ENCODE data around the gene CYB5R4. TPM values are rescaled to one million over a fixed set of nuclear protein-coding genes. Genes with fewer than 3 reads are reported as not detected.

The CYB5R4 gene
- total RNA-seq, 1 experiment from 2014 or later: 23.8 TPM

- peaks cover 2% of the 10 kb centered on the region for H3K36me3 ChIP-seq (ENCODE audit: insufficient read depth, low read length, poor library complexity, severe bottlenecking)
- no TSS peak for BruUV-seq (replicated peaks)
- no peak overlapping the region for H3K4me3 ChIP-seq (ENCODE audit: low read depth, low read length, poor library complexity, severe bottlenecking)
- H3K4me1 ChIP-seq (ENCODE audit: insufficient read depth, low read length, poor library complexity, severe bottlenecking): peaks cover under 1% of the 10 kb centered on the region
- DNase-seq (ENCODE audit: low spot score): peak; percentile 17
- TF ChIP-seq EZH2 (IDR thresholded peaks at IDR 0.05; ENCODE audit: borderline replicate concordance, low read depth, low read length, poor library complexity, severe bottlenecking): no peak
- TF ChIP-seq CTCF (conservative IDR thresholded peaks at IDR 0.05; ENCODE audit: low read depth, low read length): no peak
- H3K9me3 ChIP-seq (ENCODE audit: low read depth, low read length, poor library complexity, severe bottlenecking): peaks cover 5% of the 10 kb centered on the region
- intact Hi-C loops (cut with micrococcal nuclease; ENCODE audit: unreplicated experiment): no loop called here
- no peaks in the 10 kb centered on the region for H3K27me3 ChIP-seq (replicated peaks; ENCODE audit: insufficient read depth, low read depth, low read length, poor library complexity)
- no peak overlapping the region for H3K27ac ChIP-seq (ENCODE audit: low read depth, low read length, poor library complexity, severe bottlenecking)
- ChIA-PET POLR2A (ENCODE audit: low non-redundant PET) (no interaction called here), CTCF (no interaction called here)
Measured at GRCh38 chr6:83872386-83873118, 13.1 kb downstream of the CYB5R4 start.

GRCh38 chr6:83873869-83874268 lies 14.4 kb downstream of the CYB5R4 start:
- Histone ChIP-seq H3K4me3 (ENCODE audit: low read depth, low read length, poor library complexity, severe bottlenecking) (no peak overlapping the region), H3K4me1 (ENCODE audit: insufficient read depth, low read length, poor library complexity, severe bottlenecking) (peaks cover 3% of the 10 kb centered on the region), H3K27me3 (replicated peaks; ENCODE audit: insufficient read depth, low read depth, low read length, poor library complexity) (no peaks in the 10 kb centered on the region), H3K27ac (ENCODE audit: low read depth, low read length, poor library complexity, severe bottlenecking) (no peak overlapping the region), H3K36me3 (ENCODE audit: insufficient read depth, low read length, poor library complexity, severe bottlenecking) (no peaks in the 10 kb centered on the region), H3K9me3 (ENCODE audit: low read depth, low read length, poor library complexity, severe bottlenecking) (no peaks in the 10 kb centered on the region)
- intact Hi-C loops (cut with micrococcal nuclease; ENCODE audit: unreplicated experiment): no loop called here
- BruUV-seq (replicated peaks): no TSS peak
- ChIA-PET CTCF (no interaction called here), POLR2A (ENCODE audit: low non-redundant PET) (no interaction called here)
- DNase-seq (ENCODE audit: low spot score): no peak
- no peak for TF ChIP-seq EZH2 (IDR thresholded peaks at IDR 0.05; ENCODE audit: borderline replicate concordance, low read depth, low read length, poor library complexity, severe bottlenecking)
- no peak for TF ChIP-seq CTCF (conservative IDR thresholded peaks at IDR 0.05; ENCODE audit: low read depth, low read length)

GRCh38 chr6:83875843-83876242 lies 16.4 kb downstream of the CYB5R4 start:
- no peaks in the 10 kb centered on the region for H3K9me3 ChIP-seq (ENCODE audit: low read depth, low read length, poor library complexity, severe bottlenecking)
- H3K4me1 ChIP-seq (ENCODE audit: insufficient read depth, low read length, poor library complexity, severe bottlenecking): peaks cover 3% of the 10 kb centered on the region
- no peak overlapping the region for H3K27ac ChIP-seq (ENCODE audit: low read depth, low read length, poor library complexity, severe bottlenecking)
- H3K4me3 ChIP-seq (ENCODE audit: low read depth, low read length, poor library complexity, severe bottlenecking): no peak overlapping the region
- TF ChIP-seq CTCF (conservative IDR thresholded peaks at IDR 0.05; ENCODE audit: low read depth, low read length): no peak
- no peak for TF ChIP-seq EZH2 (IDR thresholded peaks at IDR 0.05; ENCODE audit: borderline replicate concordance, low read depth, low read length, poor library complexity, severe bottlenecking)
- CTCF ChIA-PET: no interaction called here
- POLR2A ChIA-PET (ENCODE audit: low non-redundant PET): no interaction called here
- H3K27me3 ChIP-seq (replicated peaks; ENCODE audit: insufficient read depth, low read depth, low read length, poor library complexity): no peaks in the 10 kb centered on the region
- no TSS peak for BruUV-seq (replicated peaks)
- no peaks in the 10 kb centered on the region for H3K36me3 ChIP-seq (ENCODE audit: insufficient read depth, low read length, poor library complexity, severe bottlenecking)
- no peak for DNase-seq (ENCODE audit: low spot score)
- intact Hi-C loops (cut with micrococcal nuclease; ENCODE audit: unreplicated experiment): no loop called here
